Thymus (tissue), 14 donors: ENCODE results near the gene SAP130. TPM values are rescaled to one million over a fixed set of nuclear protein-coding genes. Genes with fewer than 3 reads are reported as not detected.

Experiments
- DNase-seq, 9 donors: peaks; one replicate each; pipeline ENCODE4 v3.0.0-alpha.2; 2013; ENCODE audit warnings: low spot score in 9 of 9, low read depth in 6 of 9, missing footprints in 1 of 9
- H3K27ac ChIP-seq, 2 donors: one replicate each; pipeline ENCODE4 v1.5.1; 2013; ENCODE audit warnings: control low read depth in 1 of 2, low read depth in 1 of 2, low read length in 1 of 2, mild to moderate bottlenecking in 1 of 2, moderate library complexity in 1 of 2
- H3K27me3 ChIP-seq, 2 donors: one replicate each; pipeline ENCODE4 v1.5.1; 2013; ENCODE audit warnings: low read length in 1 of 2; ENCODE audit not compliant: control insufficient read depth in 2 of 2, insufficient read depth in 1 of 2
- H3K36me3 ChIP-seq, 2 donors: one replicate each; pipeline ENCODE4 v1.5.1; 2013; ENCODE audit warnings: low read length in 1 of 2, mild to moderate bottlenecking in 1 of 2, moderate library complexity in 1 of 2; ENCODE audit not compliant: control insufficient read depth in 2 of 2, insufficient read depth in 2 of 2
- H3K4me1 ChIP-seq, 2 donors: one replicate each; pipeline ENCODE4 v1.5.1; 2013; ENCODE audit warnings: low read length in 2 of 2; ENCODE audit not compliant: control insufficient read depth in 2 of 2, insufficient read depth in 2 of 2
- H3K4me3 ChIP-seq, 2 donors: one replicate each; pipeline ENCODE4 v1.5.1; 2013; ENCODE audit warnings: low read length in 2 of 2, control low read depth in 1 of 2, mild to moderate bottlenecking in 1 of 2
- H3K9me3 ChIP-seq, 2 donors: one replicate each; pipeline ENCODE4 v1.5.1; 2013; ENCODE audit warnings: low read length in 1 of 2, mild to moderate bottlenecking in 1 of 2; ENCODE audit not compliant: control insufficient read depth in 2 of 2, insufficient read depth in 1 of 2
- WGBS: extraction: QIAGEN DNeasy Blood & Tissue Kit; methylation state at CpG from one replicate; pipeline ENCODE4 v1.1.7; 2013; 5-methylcytosine and 5-hydroxymethylcytosine counted together
- long read RNA-seq, 10 donors: transcript quantifications; one replicate each; lab custom pipeline, GENCODE V29; 2026
- polyA plus RNA-seq: library from polyadenylated mRNA; stranded (reverse); fragments of 200-250 nt; gene quantifications from one replicate; pipeline ENCODE4 v1.2.3, GENCODE V29; 2013
- total RNA-seq: library from RNA; stranded (reverse); fragments of 120-200 nt; gene quantifications from one replicate; pipeline ENCODE4 v1.2.4, GENCODE V29; 2013
- donor health status: healthy.

SAP130 gene
- 4.5 TPM for total RNA-seq
- polyA plus RNA-seq, result 9.3 TPM
- long read RNA-seq, donor 1, result 0 reads
- long read RNA-seq, donor 2, full-length matches to known transcripts, result 1 of 1 reads
- long read RNA-seq, donor 2, partial matches to known transcripts, result 0 of 1 reads
- long read RNA-seq, donor 2, other reads (novel, unspliced or antisense), result 0 of 1 reads
- long read RNA-seq, donor 3, result 0 reads
- long read RNA-seq, donor 4, partial matches to known transcripts, result 7 of 7 reads
- long read RNA-seq, donor 4, other reads (novel, unspliced or antisense), result 0 of 7 reads
- long read RNA-seq, donor 5, full-length matches to known transcripts, result 1 of 1 reads
- long read RNA-seq, donor 5, partial matches to known transcripts, result 0 of 1 reads
- long read RNA-seq, donor 5, other reads (novel, unspliced or antisense), result 0 of 1 reads
- long read RNA-seq, donor 6, full-length matches to known transcripts, result 2 of 2 reads
- long read RNA-seq, donor 6, partial matches to known transcripts, result 0 of 2 reads
- long read RNA-seq, donor 6, other reads (novel, unspliced or antisense), result 0 of 2 reads
- long read RNA-seq, donor 7, partial matches to known transcripts, result 5 of 5 reads
- long read RNA-seq, donor 7, other reads (novel, unspliced or antisense), result 0 of 5 reads
- long read RNA-seq, donor 8, full-length matches to known transcripts, result 1 of 1 reads
- long read RNA-seq, donor 8, partial matches to known transcripts, result 0 of 1 reads
- long read RNA-seq, donor 8, other reads (novel, unspliced or antisense), result 0 of 1 reads
- long read RNA-seq, donor 9, result 0 reads
- long read RNA-seq, donor 10, result 0 reads

DNA sequence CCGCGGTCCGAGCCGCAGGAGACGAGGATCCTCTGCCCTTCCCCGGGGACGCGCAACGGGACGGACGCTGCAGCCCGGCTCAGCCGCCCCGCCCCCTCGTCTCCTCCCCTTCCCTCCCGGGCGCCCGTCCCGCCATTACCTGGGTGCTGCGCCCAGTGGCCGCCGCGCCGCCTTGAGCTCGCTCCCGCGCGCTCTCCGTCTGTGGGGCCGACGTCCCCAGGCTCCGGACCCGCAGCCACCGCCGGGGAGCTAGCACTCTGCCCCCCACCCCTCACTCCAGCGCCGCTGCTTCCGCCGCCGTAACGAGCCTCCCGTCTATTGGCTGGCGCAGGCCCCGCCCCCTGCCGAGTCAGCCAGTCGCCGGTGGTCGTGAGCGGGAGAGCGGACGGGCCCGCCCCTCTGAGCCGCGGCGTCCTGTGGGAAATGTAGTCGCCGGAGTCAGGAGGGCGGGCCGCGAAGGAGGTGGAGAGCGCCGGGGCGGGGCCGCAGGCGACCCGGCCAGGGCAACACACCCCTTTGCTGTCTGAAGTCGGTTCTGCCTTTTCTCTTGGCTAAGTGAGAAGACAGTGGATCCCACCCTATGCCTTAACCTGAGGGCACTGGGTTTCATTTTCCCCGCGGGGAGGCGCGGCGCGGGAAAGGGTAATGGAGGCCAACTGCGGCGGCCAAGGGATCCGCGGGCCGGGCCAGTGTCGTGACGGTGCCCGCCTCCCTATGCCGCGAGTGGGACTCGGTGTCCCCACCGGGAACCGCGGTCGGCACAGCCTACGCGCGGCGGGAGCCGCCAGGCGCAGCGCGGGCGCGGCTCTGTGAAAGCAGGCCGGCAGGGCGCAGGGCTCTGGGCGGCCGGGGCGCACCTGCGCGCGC lies at the start of gene SAP130:
SAP130 (minus strand) TSS at position 259 of the 867 bp plus-strand sequence. CDS start 1,767 bp downstream, outside the sequence.
- H3K36me3 ChIP-seq, result peaks cover 0 to 6% of the 10 kb centered on the region in 2 donors
- H3K27me3 ChIP-seq, result no peaks in the 10 kb centered on the region
- peaks cover 5 to 11% of the 10 kb centered on the region in 2 donors for H3K4me1 ChIP-seq
- peak within 1 kb of the TSS; percentile 79 to 97 for H3K4me3 ChIP-seq
- H3K9me3 ChIP-seq, result peaks cover 0 to 3% of the 10 kb centered on the region in 2 donors
- WGBS, result under 1% methylated on average over 106 of the region's 106 CpGs
- peak within 1 kb of the TSS; percentile 98 to 99 for H3K27ac ChIP-seq
- DNase-seq, result peak; percentile 68 to 97 (median 93)

DNA sequence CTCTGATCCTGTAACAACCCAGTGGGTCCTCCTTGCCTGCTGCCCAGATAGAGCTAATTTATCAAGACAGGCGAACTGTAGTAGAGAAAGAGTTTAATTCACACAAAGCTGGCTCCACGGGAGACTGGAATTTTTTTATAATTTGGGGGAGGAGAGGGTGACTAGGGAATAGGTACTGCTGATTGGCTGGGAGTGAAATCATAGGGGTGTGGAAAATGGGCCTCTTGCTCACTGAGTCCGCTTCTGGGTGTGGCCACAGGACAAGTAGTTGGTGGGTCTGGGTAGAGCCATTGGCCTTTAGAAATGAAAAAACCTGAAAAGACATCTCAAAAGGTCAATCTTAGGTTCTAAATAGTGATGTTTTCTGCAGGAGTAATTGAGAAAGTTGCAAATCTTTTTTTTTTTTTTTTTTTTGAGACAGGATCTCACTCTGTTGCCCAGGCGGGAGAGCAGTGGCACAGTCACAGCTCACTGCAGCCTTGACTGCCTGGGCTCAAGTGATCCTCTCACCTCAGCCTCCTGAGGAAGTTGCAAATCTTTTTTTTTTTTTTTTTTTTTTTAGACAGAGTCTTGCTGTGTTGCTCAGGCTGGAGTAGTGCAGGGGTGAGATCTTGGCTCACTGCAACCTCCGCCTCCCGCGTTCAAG lies 48.7 kb upstream of the SAP130 start:
- Histone ChIP-seq H3K4me3 (no peak overlapping the region), H3K9me3 (no peaks in the 10 kb centered on the region), H3K27ac (no peak overlapping the region), H3K4me1 (no peaks in the 10 kb centered on the region), H3K36me3 (no peaks in the 10 kb centered on the region), H3K27me3 (no peaks in the 10 kb centered on the region)
- WGBS, result 96% methylated on average over 7 of the region's 7 CpGs
- no peak for DNase-seq

DNA sequence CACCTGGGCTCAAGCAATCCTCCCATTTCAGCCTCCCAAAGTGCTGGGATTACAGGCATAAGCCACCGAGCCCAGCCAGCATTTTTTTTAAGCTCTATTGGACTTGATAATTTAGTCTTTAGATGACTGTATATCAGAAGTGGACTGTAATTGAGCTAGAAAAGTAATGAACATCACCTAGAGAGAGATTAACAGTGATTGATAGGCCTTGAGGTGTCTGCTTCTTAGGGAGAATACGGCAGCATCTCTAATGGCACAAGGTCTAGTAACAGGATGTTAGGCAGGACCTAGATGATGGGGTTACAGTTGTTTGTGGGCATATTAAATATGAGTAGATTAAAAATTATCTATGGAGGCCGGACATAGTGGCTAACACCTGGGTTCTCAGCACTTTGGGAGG lies 45.4 kb upstream of the SAP130 start:
- no peaks in the 10 kb centered on the region for H3K4me1 ChIP-seq
- no peaks in the 10 kb centered on the region for H3K36me3 ChIP-seq
- 93% methylated on average over 3 of the region's 3 CpGs for WGBS
- H3K4me3 ChIP-seq, result no peak overlapping the region
- no peaks in the 10 kb centered on the region for H3K9me3 ChIP-seq
- H3K27me3 ChIP-seq, result no peaks in the 10 kb centered on the region
- no peak for DNase-seq
- H3K27ac ChIP-seq, result no peak overlapping the region

DNA sequence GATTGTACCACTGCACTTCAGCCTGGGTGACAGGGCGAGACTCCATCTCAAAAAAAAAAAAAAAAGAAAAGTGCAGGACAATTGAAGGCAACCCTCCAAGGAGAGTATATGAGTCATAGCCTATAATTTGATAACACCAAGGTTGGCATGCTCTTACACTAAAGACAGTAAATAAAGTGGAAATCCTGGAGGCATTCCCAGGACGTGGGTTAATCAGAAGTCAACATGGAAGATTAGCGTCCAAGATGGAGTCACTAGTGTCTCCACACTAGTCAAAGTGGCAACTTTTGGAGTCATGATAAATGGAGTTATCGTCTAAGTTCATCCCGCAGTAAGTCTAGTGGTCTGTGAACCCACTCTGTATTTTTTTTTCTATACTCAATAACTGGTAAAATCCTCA lies 41.9 kb upstream of the SAP130 start:
- no peak overlapping the region for H3K4me3 ChIP-seq
- H3K27ac ChIP-seq, result no peak overlapping the region
- no peak for DNase-seq
- H3K27me3 ChIP-seq, result no peaks in the 10 kb centered on the region
- WGBS, result 98% methylated on average over 5 of the region's 5 CpGs
- H3K9me3 ChIP-seq, result no peaks in the 10 kb centered on the region
- no peaks in the 10 kb centered on the region for H3K36me3 ChIP-seq
- H3K4me1 ChIP-seq, result no peaks in the 10 kb centered on the region

DNA sequence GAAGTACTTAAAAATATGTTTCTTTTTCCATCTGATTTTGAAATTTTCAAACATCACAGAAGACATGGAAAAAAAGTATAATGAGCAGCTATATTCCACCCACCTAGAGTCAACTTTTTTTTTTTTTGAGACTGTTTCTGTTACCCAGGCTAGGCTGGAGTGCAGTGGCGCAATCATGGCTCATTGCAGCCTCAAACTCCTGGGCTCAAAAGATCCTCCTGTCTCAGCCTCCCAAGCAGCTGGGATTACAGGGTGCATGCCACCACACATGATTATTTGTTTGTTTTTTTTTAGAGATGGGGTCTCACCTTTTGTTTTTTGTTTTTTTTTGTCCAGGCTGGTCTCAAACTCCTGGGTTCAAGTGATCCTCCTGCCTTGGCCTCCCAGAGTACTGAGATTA lies 36.5 kb upstream of the SAP130 start:
- WGBS, result 98% methylated on average over 1 of the region's 1 CpG
- Histone ChIP-seq H3K27ac (no peak overlapping the region), H3K36me3 (no peaks in the 10 kb centered on the region), H3K4me3 (no peak overlapping the region), H3K27me3 (no peaks in the 10 kb centered on the region), H3K9me3 (no peaks in the 10 kb centered on the region), H3K4me1 (no peaks in the 10 kb centered on the region)
- no peak for DNase-seq

DNA sequence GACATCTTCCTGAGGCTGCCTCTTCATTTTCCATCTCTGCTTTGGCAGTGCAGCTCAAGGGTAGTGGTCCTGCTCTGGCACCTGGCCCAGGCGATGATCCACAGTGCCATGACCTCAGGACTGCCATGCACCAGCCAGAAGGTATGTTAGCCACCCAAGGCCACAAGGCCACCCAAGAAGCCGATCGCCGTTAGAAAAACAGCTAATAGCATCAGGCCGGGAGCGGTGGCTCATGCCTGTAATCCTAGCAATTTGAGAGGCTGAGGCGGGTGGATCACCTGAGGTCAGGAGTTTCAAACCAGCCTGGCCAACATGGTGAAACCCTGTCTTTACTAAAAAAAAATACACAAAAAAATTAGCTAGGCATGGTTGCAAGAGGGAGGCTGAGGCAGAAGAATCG lies 34.7 kb upstream of the SAP130 start:
- no peaks in the 10 kb centered on the region for H3K36me3 ChIP-seq
- H3K27ac ChIP-seq, result no peak overlapping the region
- DNase-seq, result no peak
- WGBS, result 96% methylated on average over 8 of the region's 8 CpGs
- no peaks in the 10 kb centered on the region for H3K9me3 ChIP-seq
- no peaks in the 10 kb centered on the region for H3K27me3 ChIP-seq
- H3K4me1 ChIP-seq, result no peaks in the 10 kb centered on the region
- no peak overlapping the region for H3K4me3 ChIP-seq

DNA sequence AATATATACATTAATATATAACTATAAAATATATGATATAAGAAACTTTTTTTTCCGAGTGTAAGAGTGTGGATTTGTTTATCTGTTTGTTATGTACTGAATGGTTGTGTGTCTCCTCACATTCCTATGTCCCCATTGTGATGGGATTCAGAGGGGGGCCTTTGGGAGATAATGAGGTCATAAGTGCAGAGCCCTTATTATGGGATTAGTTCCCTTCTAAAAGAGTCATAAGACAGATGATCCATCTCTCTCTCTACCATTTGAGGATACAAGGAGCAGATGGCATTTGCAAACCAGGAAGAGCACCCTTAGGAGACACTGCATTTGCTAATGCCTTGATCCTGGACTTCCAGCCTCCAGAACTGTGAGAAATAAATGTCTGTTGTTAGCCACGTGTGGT lies 30.3 kb upstream of the SAP130 start:
- Histone ChIP-seq H3K36me3 (no peaks in the 10 kb centered on the region), H3K4me1 (no peaks in the 10 kb centered on the region), H3K9me3 (no peaks in the 10 kb centered on the region), H3K27ac (no peak overlapping the region), H3K27me3 (no peaks in the 10 kb centered on the region), H3K4me3 (no peak overlapping the region)
- 92% methylated on average over 2 of the region's 2 CpGs for WGBS
- no peak for DNase-seq

DNA sequence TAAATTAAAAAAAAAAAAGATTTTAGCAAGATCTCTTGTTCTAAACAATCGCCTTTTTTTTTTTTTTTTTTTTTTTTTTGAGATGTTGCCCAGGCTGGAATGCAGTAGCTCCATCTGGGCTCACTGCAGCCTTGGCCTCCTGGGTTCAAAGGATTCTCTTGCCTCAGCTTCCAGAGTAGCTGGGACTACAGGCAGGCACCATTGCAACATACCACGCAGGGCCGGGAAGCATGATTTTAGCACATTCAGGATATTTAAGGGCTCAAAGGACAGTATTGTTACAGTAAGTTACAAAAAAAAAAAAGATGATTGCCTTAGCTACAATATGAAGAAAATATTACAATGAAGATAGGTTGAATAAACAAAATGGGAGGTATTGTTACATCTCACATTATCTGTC lies 29.5 kb upstream of the SAP130 start:
- Histone ChIP-seq H3K4me1 (no peaks in the 10 kb centered on the region), H3K27me3 (no peaks in the 10 kb centered on the region), H3K9me3 (no peaks in the 10 kb centered on the region), H3K36me3 (no peaks in the 10 kb centered on the region), H3K27ac (no peak overlapping the region), H3K4me3 (no peak overlapping the region)
- no peak for DNase-seq
- 94% methylated on average over 3 of the region's 3 CpGs for WGBS
